Spleen (tissue), 11 donors: ENCODE results near the gene TTLL5. TPM values are rescaled to one million over a fixed set of nuclear protein-coding genes. Genes with fewer than 3 reads are reported as not detected.
A peak's percentile ranks its signal among the peaks of the same experiment; 100 is the strongest.

Experiments
- DNase-seq: peaks from one replicate; pipeline ENCODE4 v3.0.0-alpha.2; 2020
- H3K27ac ChIP-seq, 8 donors: fragments of 200-600 bp; sonication (generic) in 7 of 8; 1 replicate in 4 of 8; 2 replicates in 4 of 8; pipeline versions ENCODE4 v1.5.0 to v1.8.0; 2016 to 2021; ENCODE audit warnings: inconsistent platforms in 4 of 8, mild to moderate bottlenecking in 4 of 8, moderate library complexity in 1 of 8
- H3K27me3 ChIP-seq, 7 donors: fragments of 200-600 bp; sonication (generic) in 6 of 7; replicated peaks in 1 of 7; 1 replicate in 4 of 7; 2 replicates in 3 of 7; pipeline versions ENCODE4 v1.5.0 to v1.8.0; 2016 to 2021; ENCODE audit warnings: inconsistent platforms in 3 of 7, mild to moderate bottlenecking in 1 of 7
- H3K36me3 ChIP-seq, 6 donors: fragments of 200-600 bp; sonication (generic) in 5 of 6; 1 replicate in 4 of 6; 2 replicates in 2 of 6; pipeline versions ENCODE4 v1.5.0 to v1.8.0; 2016 to 2021; ENCODE audit warnings: inconsistent platforms in 2 of 6
- H3K4me1 ChIP-seq, 6 donors: fragments of 200-600 bp; sonication (generic) in 5 of 6; 1 replicate in 3 of 6; 2 replicates in 3 of 6; pipeline versions ENCODE4 v1.5.0 to v1.8.0; 2016 to 2021; ENCODE audit warnings: inconsistent platforms in 3 of 6
- H3K4me3 ChIP-seq, 8 donors: fragments of 200-600 bp; sonication (generic) in 7 of 8; 1 replicate in 4 of 8; 2 replicates in 4 of 8; pipeline versions ENCODE4 v1.5.0 to v1.8.0; 2016 to 2021; ENCODE audit warnings: inconsistent platforms in 4 of 8, mild to moderate bottlenecking in 4 of 8, moderate library complexity in 2 of 8
- H3K9me3 ChIP-seq, 8 donors: fragments of 200-600 bp; sonication (generic) in 7 of 8; 1 replicate in 4 of 8; 2 replicates in 4 of 8; pipeline versions ENCODE4 v1.5.0 to v1.8.0; 2016 to 2021; ENCODE audit warnings: inconsistent platforms in 4 of 8
- CTCF ChIP-seq, 11 experiments: fragments of 200-600 bp in 7 of 11; fragments of 450-650 bp in 4 of 11; sonication (generic) in 4 of 11; IDR thresholded peaks in 8 of 11; conservative IDR thresholded peaks in 3 of 11; 1 replicate in 7 of 11; 2 replicates in 4 of 11; pipeline versions ENCODE4 v1.4.0 to v1.8.0; 2016 to 2021; ENCODE audit warnings: antibody characterized with exemption in 11 of 11, inconsistent platforms in 4 of 11, mild to moderate bottlenecking in 1 of 11
- POLR2A ChIP-seq, 3 donors: fragments of 450-650 bp; IDR thresholded peaks; one replicate each; pipeline ENCODE4 v1.5.1; 2017; ENCODE audit warnings: antibody characterized with exemption in 3 of 3, mild to moderate bottlenecking in 1 of 3
- POLR2AphosphoS5 ChIP-seq, 3 donors: sonication (generic); formaldehyde crosslinking; IDR thresholded peaks; one replicate each; pipeline ENCODE4 v1.5.1; 2017; ENCODE audit warnings: antibody characterized with exemption in 3 of 3
- WGBS, 5 donors: extraction: QIAGEN DNeasy Blood & Tissue Kit in 3 of 5; methylation state at CpG; one replicate each; pipeline versions ENCODE4 v1.1.5 to v1.1.7; 2013 to 2018; 5-methylcytosine and 5-hydroxymethylcytosine counted together
- intact Hi-C: fragments of 100-400 bp; cut with DNase I; formaldehyde crosslinking; loops from one replicate; pipeline ENCODE4 v1.15.0; 2023; ENCODE audit warnings: low total_unique reads
- polyA plus RNA-seq, 3 donors: library from polyadenylated mRNA; stranded (reverse); fragments of 200-250 nt; gene quantifications; one replicate each; pipeline ENCODE4 v1.2.1, GENCODE V29; 2013
- total RNA-seq, 7 donors: library from RNA; depleted of rRNA in 3 of 7; stranded (reverse); fragments of >200 nt in 3 of 7; fragmentation: NEBNext Ultra II Directional in 4 of 7; extraction: Animal tissue kit (Norgen Biotek cat#: 25700) in 4 of 7; gene quantifications; one replicate each; pipeline versions ENCODE4 v1.1.0 to v1.2.1, GENCODE V29; 2016 to 2021
- donor health status: healthy with polysubstance abuse.
- donor health status: DM: no; HTN: no; CAD: no; lungs with moderate emphysema.
- donor health status: DM: no; HTN: no; CAD: no.
- donor health status: Bipolar disorder and iron deficiency.
- donor health status: healthy.
- donor health status: DM: no; HTN: no; CAD: no.
- donor health status: DM: yes; HTN: yes; CAD: no.

TTLL5 gene
- total and polyA plus RNA-seq, 10 donors: 4.5 to 44.1 (median 31.6) TPM

DNA sequence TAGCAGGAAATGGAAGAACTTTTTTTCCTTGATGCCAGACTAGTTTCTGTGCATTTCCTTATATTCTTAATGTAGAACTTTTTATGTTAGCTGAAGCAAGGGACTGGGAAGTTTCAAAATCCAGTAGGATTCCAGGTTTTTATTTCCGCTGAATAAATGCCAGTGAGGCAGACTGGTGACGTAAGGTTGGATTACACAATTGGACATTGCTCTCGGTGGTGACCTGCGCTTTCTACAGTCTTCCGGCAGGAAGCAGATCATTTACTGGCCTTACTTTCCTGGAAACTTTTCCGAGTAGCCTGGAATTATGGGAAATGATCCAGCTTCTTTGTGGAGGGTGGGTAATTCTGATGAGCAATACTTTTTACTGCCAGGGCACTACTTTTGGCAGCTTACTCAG is 328.1 kb downstream of the TTLL5 start:
- WGBS, 5 donors: 38 to 78% (median 43%) methylated on average over 6 of the region's 6 CpGs

GRCh38 chr14:75990297-75990696 is 329.3 kb downstream of the TTLL5 start:
- no peaks in the 10 kb centered on the region for H3K9me3 ChIP-seq
- peak overlapping the region in 5 of 8 donors; percentile 56 to 81 (median 69) for H3K27ac ChIP-seq
- H3K36me3 ChIP-seq: peaks cover 0 to 51% (median 6%) of the 10 kb centered on the region in 6 donors
- intact Hi-C loops: no loop called here
- WGBS, 5 donors: 96 to 99% (median 97%) methylated on average over 4 of the region's 4 CpGs
- H3K4me1 ChIP-seq: peaks cover 8 to 55% (median 36%) of the 10 kb centered on the region in 6 donors
- no peak for DNase-seq
- no peaks in the 10 kb centered on the region for H3K27me3 ChIP-seq
- no peak for TF ChIP-seq CTCF (IDR thresholded peaks at IDR 0.05 in 8 of 11, conservative IDR thresholded peaks at IDR 0.05 in 3 of 11)
- no peak for TF ChIP-seq POLR2AphosphoS5 (IDR thresholded peaks at IDR 0.05)
- no peak for TF ChIP-seq POLR2A (IDR thresholded peaks at IDR 0.05)
- H3K4me3 ChIP-seq: no peak overlapping the region

More for the DNA sequence above, 328.1 kb downstream of the TTLL5 start:
- H3K27me3 ChIP-seq: no peaks in the 10 kb centered on the region
- peaks cover 0 to 39% (median 6%) of the 10 kb centered on the region in 6 donors for H3K36me3 ChIP-seq
- H3K27ac ChIP-seq: peak overlapping the region; percentile 43 to 81 (median 54)
- no peak overlapping the region for H3K4me3 ChIP-seq
- no peaks in the 10 kb centered on the region for H3K9me3 ChIP-seq
- intact Hi-C loops: no loop called here
- peaks cover 8 to 60% (median 41%) of the 10 kb centered on the region in 6 donors for H3K4me1 ChIP-seq
- DNase-seq: no peak
- TF ChIP-seq CTCF (IDR thresholded peaks at IDR 0.05 in 8 of 11, conservative IDR thresholded peaks at IDR 0.05 in 3 of 11): no peak
- TF ChIP-seq POLR2AphosphoS5 (IDR thresholded peaks at IDR 0.05): peak in 1 of 3 donors; percentile 87

DNA sequence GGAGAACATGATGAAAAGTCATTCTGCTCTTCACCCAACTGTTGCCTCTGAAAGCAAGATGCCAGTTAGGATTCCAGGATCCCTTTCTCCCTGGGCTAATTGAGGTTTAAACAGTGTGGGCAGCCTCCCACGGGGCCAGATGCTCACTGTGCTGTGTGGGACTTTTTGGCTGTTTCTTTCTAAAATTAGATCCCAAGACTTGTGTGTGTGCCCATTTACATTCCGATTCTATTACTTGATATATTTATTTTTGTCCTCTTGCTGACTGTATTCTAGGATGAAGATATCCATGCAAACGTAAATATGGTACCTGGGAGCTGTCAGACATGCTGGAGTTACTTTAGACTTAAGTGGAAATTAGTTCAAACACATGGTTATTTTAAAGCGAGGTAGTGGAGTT is 330.7 kb downstream of the TTLL5 start:
- WGBS, 5 donors: 78 to 89% (median 86%) methylated on average over 4 of the region's 4 CpGs
- Histone ChIP-seq H3K36me3 (peaks cover 0 to 64% (median 9%) of the 10 kb centered on the region in 6 donors), H3K4me1 (peaks cover 2 to 40% (median 25%) of the 10 kb centered on the region in 6 donors), H3K27ac (no peak overlapping the region), H3K4me3 (no peak overlapping the region), H3K9me3 (no peaks in the 10 kb centered on the region), H3K27me3 (no peaks in the 10 kb centered on the region)
- TF ChIP-seq CTCF (IDR thresholded peaks at IDR 0.05 in 8 of 11, conservative IDR thresholded peaks at IDR 0.05 in 3 of 11) (no peak), POLR2A (IDR thresholded peaks at IDR 0.05) (no peak), POLR2AphosphoS5 (IDR thresholded peaks at IDR 0.05) (no peak)
- intact Hi-C loops: no loop called here
- no peak for DNase-seq

GRCh38 chr14:75993567-75994041 is 332.6 kb downstream of the TTLL5 start:
- H3K27ac ChIP-seq: no peak overlapping the region
- WGBS, 5 donors: 59 to 89% (median 79%) methylated on average over 1 of the region's 1 CpG
- H3K36me3 ChIP-seq: peaks cover 0 to 83% (median 17%) of the 10 kb centered on the region in 6 donors
- intact Hi-C loops: no loop called here
- DNase-seq: no peak
- H3K4me3 ChIP-seq: no peak overlapping the region
- TF ChIP-seq POLR2AphosphoS5 (IDR thresholded peaks at IDR 0.05): no peak
- no peak for TF ChIP-seq POLR2A (IDR thresholded peaks at IDR 0.05)
- TF ChIP-seq CTCF (IDR thresholded peaks at IDR 0.05 in 8 of 11, conservative IDR thresholded peaks at IDR 0.05 in 3 of 11): no peak
- peaks cover 0 to 22% (median 12%) of the 10 kb centered on the region in 6 donors for H3K4me1 ChIP-seq
- no peaks in the 10 kb centered on the region for H3K27me3 ChIP-seq
- H3K9me3 ChIP-seq: no peaks in the 10 kb centered on the region
